ENCODE measurements around the gene MPV17L2. TPM values are rescaled to one million over a fixed set of nuclear protein-coding genes. Genes with fewer than 3 reads are reported as not detected.

Gene MPV17L2
- total and polyA plus RNA-seq, 4 donors = 3.6 to 28.0 (median 14.1) TPM

DNA sequence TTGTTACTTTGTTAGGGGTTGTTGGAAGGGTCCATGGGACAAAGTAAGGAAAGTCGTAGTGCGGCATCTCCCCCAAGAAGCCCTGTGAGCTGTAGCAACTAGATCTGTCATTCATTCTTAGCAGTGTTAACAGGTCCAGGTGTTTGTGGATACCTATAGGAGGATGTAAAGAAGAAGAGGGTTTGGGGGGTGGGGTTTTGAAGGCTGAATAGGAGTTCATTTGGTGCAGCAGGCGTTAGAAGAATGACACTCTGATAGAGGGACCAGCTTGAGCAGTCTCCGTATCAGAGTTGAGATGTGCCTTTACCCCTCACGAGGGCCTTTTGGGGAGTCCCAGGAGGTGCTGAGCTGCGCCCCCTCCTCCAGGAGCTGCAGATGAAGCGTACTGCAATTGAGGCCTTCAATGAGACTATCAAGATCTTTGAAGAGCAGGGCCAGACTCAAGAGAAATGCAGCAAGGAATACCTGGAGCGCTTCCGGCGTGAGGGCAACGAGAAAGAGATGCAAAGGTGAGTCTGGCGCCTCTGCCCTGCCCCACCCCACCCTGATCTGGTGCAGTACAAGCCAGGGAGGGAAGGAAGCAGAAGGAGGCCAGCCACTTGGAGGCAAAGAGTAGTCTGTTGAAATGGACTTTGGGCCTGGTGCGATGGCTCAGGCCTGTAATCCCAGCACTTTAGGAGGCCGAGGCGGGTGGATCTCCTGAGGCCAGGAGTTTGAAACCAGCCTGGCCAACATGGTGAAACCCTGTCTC is 27.0 kb upstream of the MPV17L2 start:
- H3K9ac ChIP-seq (ENCODE audit: low read depth in 1 of 2, low read length in 2 of 2) = no peak overlapping the region
- H3K4me3 ChIP-seq (ENCODE audit: low read depth in 1 of 3, low read length in 3 of 3) = no peak overlapping the region
- H3K36me3 ChIP-seq (ENCODE audit: control insufficient read depth in 4 of 4, insufficient read depth in 3 of 4, low read depth in 1 of 4, low read length in 3 of 4) = peaks cover 9 to 43% (median 18%) of the 10 kb centered on the region in 4 donors
- H3K4me1 ChIP-seq (ENCODE audit: control insufficient read depth in 4 of 4, insufficient read depth in 4 of 4, low read length in 3 of 4) = peaks cover 0 to 6% (median 4%) of the 10 kb centered on the region in 4 donors
- no peak for TF ChIP-seq SP1 (IDR thresholded peaks at IDR 0.05)
- no peak for TF ChIP-seq HNF4A (conservative IDR thresholded peaks at IDR 0.05)
- no peak for TF ChIP-seq REST (IDR thresholded peaks at IDR 0.05)
- no peak for TF ChIP-seq HNF4G (IDR thresholded peaks at IDR 0.05)
- TF ChIP-seq NR2F2 (IDR thresholded peaks at IDR 0.05) = no peak
- TF ChIP-seq JUND (IDR thresholded peaks at IDR 0.05) = no peak
- no peak for TF ChIP-seq RXRA (IDR thresholded peaks at IDR 0.05)
- TF ChIP-seq FOXA2 (IDR thresholded peaks at IDR 0.05) = no peak
- TF ChIP-seq YY1 (IDR thresholded peaks at IDR 0.05) = no peak
- TF ChIP-seq ATF3 (IDR thresholded peaks at IDR 0.05) = no peak
- no peak for TF ChIP-seq GABPA (IDR thresholded peaks at IDR 0.05 in 1 of 2, conservative IDR thresholded peaks at IDR 0.05 in 1 of 2)
- no peak for TF ChIP-seq MAX (IDR thresholded peaks at IDR 0.05)
- TF ChIP-seq RAD21 (IDR thresholded peaks at IDR 0.05) = no peak
- TF ChIP-seq TAF1 (conservative IDR thresholded peaks at IDR 0.05) = no peak
- no peak for TF ChIP-seq FOXA1 (IDR thresholded peaks at IDR 0.05)
- TF ChIP-seq, protein P1, sequence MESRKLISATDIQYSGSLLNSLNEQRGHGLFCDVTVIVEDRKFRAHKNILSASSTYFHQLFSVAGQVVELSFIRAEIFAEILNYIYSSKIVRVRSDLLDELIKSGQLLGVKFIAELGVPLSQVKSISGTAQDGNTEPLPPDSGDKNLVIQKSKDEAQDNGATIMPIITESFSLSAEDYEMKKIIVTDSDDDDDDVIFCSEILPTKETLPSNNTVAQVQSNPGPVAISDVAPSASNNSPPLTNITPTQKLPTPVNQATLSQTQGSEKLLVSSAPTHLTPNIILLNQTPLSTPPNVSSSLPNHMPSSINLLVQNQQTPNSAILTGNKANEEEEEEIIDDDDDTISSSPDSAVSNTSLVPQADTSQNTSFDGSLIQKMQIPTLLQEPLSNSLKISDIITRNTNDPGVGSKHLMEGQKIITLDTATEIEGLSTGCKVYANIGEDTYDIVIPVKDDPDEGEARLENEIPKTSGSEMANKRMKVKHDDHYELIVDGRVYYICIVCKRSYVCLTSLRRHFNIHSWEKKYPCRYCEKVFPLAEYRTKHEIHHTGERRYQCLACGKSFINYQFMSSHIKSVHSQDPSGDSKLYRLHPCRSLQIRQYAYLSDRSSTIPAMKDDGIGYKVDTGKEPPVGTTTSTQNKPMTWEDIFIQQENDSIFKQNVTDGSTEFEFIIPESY (IDR thresholded peaks at IDR 0.05) = no peak
- 97% methylated on average over 15 of the region's 15 CpGs for WGBS
- no peaks in the 10 kb centered on the region for H3K9me3 ChIP-seq (ENCODE audit: control insufficient read depth in 4 of 4, low read length in 3 of 4)
- DNase-seq (ENCODE audit: low spot score) = no peak
- H3K27ac ChIP-seq (ENCODE audit: low read depth in 1 of 2, low read length in 2 of 2) = no peak overlapping the region
- H3K27me3 ChIP-seq (ENCODE audit: control insufficient read depth in 4 of 4, insufficient read depth in 4 of 4, low read length in 3 of 4) = no peaks in the 10 kb centered on the region

DNA sequence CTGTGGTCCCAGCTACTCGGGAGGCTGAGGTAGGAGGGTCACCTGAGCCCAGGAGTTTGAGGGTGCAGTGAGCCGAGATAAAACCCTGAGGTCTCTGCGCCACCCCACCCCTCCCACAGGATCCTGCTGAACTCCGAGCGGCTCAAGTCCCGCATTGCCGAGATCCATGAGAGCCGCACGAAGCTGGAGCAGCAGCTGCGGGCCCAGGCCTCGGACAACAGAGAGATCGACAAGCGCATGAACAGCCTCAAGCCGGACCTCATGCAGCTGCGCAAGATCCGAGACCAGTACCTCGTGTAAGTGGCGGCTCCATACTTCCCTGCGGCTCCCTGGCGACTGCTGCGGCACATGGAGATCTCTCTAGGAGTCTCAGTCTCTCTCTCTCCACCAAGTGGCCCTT is 26.0 kb upstream of the MPV17L2 start:
- WGBS = 96% methylated on average over 21 of the region's 21 CpGs
- no peak for DNase-seq (ENCODE audit: low spot score)
- H3K27me3 ChIP-seq (ENCODE audit: control insufficient read depth in 4 of 4, insufficient read depth in 4 of 4, low read length in 3 of 4) = no peaks in the 10 kb centered on the region
- H3K9ac ChIP-seq (ENCODE audit: low read depth in 1 of 2, low read length in 2 of 2) = no peak overlapping the region
- no peaks in the 10 kb centered on the region for H3K9me3 ChIP-seq (ENCODE audit: control insufficient read depth in 4 of 4, low read length in 3 of 4)
- H3K4me3 ChIP-seq (ENCODE audit: low read depth in 1 of 3, low read length in 3 of 3) = no peak overlapping the region
- TF ChIP-seq FOXA2 (IDR thresholded peaks at IDR 0.05) = no peak
- TF ChIP-seq GABPA (IDR thresholded peaks at IDR 0.05 in 1 of 2, conservative IDR thresholded peaks at IDR 0.05 in 1 of 2) = no peak
- TF ChIP-seq HNF4G (IDR thresholded peaks at IDR 0.05) = no peak
- TF ChIP-seq FOXA1 (IDR thresholded peaks at IDR 0.05) = no peak
- TF ChIP-seq TAF1 (conservative IDR thresholded peaks at IDR 0.05) = no peak
- TF ChIP-seq, protein P1 (IDR thresholded peaks at IDR 0.05) = no peak
- TF ChIP-seq JUND (IDR thresholded peaks at IDR 0.05) = no peak
- TF ChIP-seq YY1 (IDR thresholded peaks at IDR 0.05) = no peak
- no peak for TF ChIP-seq HNF4A (conservative IDR thresholded peaks at IDR 0.05)
- TF ChIP-seq NR2F2 (IDR thresholded peaks at IDR 0.05) = no peak
- TF ChIP-seq RAD21 (IDR thresholded peaks at IDR 0.05) = no peak
- no peak for TF ChIP-seq EGR1 (IDR thresholded peaks at IDR 0.05; ENCODE audit: low read depth in 2 of 2)
- TF ChIP-seq, protein P2, sequence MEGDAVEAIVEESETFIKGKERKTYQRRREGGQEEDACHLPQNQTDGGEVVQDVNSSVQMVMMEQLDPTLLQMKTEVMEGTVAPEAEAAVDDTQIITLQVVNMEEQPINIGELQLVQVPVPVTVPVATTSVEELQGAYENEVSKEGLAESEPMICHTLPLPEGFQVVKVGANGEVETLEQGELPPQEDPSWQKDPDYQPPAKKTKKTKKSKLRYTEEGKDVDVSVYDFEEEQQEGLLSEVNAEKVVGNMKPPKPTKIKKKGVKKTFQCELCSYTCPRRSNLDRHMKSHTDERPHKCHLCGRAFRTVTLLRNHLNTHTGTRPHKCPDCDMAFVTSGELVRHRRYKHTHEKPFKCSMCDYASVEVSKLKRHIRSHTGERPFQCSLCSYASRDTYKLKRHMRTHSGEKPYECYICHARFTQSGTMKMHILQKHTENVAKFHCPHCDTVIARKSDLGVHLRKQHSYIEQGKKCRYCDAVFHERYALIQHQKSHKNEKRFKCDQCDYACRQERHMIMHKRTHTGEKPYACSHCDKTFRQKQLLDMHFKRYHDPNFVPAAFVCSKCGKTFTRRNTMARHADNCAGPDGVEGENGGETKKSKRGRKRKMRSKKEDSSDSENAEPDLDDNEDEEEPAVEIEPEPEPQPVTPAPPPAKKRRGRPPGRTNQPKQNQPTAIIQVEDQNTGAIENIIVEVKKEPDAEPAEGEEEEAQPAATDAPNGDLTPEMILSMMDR (IDR thresholded peaks at IDR 0.05; ENCODE audit: low read depth, low read length, missing input control) = no peak
- no peak for TF ChIP-seq MAX (IDR thresholded peaks at IDR 0.05)
- no peak for TF ChIP-seq ATF3 (IDR thresholded peaks at IDR 0.05)
- H3K27ac ChIP-seq (ENCODE audit: low read depth in 1 of 2, low read length in 2 of 2) = no peak overlapping the region
- peaks cover 9 to 43% (median 18%) of the 10 kb centered on the region in 4 donors for H3K36me3 ChIP-seq (ENCODE audit: control insufficient read depth in 4 of 4, insufficient read depth in 3 of 4, low read depth in 1 of 4, low read length in 3 of 4)
- H3K4me1 ChIP-seq (ENCODE audit: control insufficient read depth in 4 of 4, insufficient read depth in 4 of 4, low read length in 3 of 4) = no peaks in the 10 kb centered on the region
